NCI-H146 (cell line): ENCODE data around the gene NKTR.
"Not testable (repeated sequence)": the region's sequence is repeated elsewhere in the genome, so short reads cannot be mapped to it uniquely, and the experiment has no call there.

ENCODE experiments used
- DNase-seq: peaks from one replicate; lab custom pipeline; 2025; lab: John Stamatoyannopoulos, UW

The NKTR gene

DNA sequence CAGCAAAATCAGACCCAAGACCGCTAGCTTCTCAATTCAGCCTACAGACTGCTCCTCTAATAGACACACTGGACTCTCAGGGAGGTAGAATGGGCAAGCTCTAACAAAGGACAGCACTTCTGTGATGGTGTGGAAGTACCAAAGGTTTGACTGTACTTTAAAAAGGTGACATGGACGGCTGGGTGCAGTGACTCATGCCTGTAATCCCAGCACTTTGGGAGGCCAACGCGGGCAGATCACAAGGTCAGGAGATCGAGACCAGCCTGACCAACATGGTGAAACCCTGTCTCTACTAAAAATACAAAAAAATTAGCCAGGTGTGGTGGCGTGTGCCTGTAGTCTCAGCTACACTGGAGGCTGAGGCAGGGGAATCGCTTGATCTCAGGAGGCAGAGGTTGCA lies 3.4 kb upstream of the NKTR start:
- DNase-seq: not testable (repeated sequence)

DNA sequence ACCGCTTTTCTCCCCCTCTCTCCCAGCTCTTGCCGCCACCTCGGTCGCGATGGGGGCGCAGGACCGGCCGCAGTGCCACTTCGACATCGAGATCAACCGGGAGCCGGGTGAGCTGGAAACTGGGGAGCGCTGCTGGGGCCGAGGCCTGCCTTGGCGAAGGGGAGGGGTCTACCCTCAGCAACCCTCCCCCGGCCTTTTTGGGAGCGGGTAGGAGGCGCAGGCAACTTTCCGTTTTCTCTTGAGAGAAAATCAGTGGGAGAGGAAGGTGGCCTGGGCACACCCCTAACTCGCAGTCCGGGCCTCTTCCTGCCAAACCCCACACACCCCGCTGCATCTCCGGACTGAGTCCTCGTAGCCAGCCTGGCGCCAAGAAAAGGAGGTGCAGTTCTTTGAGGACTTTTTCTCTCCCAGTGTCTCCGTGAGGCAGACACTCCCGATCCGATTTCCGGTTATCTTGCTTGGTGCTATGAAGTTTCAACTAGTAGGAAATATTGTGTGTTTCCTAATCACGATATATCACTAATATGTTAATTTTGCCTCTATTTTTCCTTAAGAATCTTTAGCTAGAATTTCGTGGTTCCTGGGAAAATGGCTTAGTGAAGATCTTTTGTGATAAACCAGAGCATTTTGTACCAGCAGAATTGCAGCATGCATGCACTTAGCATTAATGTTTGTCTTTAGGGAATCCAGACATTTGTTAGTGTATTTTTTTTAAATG lies 631 bp downstream of the NKTR start:
- DNase-seq: peak; percentile 55

DNA sequence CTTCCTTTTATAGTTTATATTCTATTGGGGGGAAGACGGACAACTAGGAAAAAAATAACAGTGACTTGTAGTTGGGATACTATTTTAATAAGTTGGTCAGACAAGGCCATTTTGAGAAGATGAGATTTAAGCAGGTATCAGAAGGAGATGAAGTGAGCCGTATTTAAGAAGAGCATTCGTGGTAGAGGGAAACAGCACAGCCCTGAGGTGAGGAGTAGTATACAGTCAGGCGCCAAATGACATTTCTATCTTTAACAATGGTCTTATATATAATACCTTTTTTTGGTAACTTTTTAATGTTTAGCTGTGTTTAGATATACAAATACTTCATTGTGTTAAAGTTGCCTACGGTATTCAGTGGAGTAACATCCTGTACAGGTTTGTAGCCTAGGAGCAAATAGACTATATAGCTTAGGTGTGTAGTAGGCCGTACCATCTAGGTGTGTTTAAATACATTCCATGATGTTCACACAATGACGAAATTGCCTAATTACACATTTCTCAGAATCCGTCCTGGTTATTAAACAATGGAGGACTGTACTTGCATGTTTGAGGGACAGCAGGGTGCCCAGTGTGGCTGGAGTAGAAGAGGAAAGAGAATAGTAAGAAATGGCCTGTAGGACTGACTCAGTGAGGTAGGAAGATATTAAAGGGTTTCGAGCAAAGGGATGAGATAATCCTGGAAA lies 1.6 kb downstream of the NKTR start:
- DNase-seq: peak; percentile 64

DNA sequence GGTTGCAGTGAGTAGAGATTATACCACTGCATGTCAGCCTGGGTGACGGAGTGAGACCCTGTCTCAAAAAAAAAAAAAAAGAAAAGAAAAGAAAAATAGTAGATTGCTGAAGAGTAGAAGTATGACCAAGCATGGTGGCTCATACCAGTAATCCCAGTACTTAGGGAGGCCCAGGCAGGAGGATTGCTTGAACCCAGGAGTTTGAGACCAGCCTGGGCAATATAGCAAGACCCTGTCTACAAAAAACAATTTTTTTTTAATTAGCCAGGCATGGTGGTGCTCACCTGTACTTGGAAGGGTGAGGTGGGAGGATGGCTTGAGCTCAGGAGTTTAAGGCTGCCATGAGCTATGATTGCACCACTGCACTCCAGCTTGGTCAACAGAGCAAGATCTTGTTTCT lies 2.5 kb downstream of the NKTR start:
- no peak for DNase-seq

DNA sequence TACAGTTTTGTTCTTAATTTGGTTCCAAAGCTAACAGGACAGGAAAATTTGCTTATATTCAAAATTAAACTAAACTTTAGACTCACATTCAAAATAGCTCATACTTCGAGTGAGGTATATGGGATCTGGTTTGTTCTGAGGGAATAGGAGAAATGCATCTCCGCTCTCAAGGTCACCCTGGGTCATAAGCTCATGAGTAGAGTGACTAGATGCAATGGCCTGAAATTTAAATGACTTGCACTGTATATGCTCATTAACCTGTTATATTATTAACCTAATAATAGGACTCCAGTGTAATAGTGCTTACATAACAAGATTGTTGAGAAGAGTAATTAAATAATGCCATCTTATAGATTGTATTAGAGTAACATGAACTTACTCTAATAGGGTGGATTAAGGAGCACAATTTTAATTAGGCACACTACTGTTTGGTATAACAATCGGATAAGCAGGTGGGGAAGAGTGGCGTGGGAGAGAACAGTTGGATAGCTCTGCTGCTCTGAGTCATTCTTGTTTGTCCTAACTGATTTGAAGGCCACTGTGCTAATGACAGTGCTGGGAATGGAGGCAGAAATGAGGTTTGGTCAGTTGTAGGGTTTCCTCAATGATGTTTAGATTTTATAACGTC lies 5.2 kb downstream of the NKTR start:
- peak; percentile 21 for DNase-seq

DNA sequence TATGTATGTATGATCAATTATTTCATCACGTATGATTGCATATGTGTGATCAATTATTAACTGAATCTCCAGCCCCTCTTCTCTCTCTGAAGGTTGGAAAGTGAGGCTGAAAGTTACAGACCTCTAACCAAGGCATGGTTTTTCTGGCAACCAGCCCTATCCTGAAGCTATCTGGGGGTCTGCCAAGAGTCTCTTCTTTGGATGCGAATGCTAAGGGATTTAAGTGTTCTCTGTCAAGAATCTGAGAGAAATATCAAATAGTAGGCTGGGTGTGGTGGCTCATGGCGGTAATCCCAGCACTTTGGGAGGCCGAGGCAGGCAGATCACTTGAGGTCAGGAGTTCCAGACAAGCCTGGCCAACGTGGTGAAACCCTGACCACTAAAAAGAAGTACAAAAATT lies 8.1 kb downstream of the NKTR start:
- DNase-seq: no peak

DNA sequence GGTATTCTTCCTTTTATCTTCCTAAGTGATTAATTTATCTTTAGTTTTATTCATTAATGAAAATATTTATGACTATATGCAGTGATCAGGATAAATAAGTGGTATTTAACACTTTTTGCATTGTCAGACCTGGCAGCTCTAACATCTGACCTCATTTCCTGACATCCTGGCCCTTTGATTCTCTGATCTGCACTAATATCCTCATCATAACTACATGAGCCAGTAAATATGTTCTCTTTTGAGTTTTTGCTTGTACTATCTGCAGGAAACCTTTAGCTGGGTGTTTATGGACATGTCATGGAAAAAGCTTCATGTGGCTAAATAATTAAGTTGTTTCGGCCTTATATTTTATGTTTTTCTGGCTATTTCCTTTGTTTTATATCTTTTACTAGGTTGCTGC lies 10.5 kb downstream of the NKTR start:
- DNase-seq: no peak

DNA sequence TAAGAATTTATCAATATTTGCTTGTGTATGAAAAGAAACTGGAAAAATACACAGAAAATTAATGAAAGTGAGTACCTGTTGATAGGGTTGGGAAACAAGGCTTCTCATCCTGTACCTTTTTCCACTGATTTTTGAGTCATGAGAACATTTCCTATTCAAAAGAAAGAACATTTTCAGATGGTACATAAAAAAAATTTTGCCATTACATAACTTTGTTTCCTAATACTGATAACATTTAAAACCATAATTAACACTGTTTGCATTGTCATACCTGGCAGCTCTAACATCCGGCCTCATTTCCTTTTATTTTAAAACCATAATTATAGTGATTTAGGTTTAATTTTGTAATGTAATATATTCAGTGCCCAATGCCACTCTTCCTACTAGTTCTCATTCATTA lies 11.7 kb downstream of the NKTR start:
- DNase-seq: peak; percentile 10

DNA sequence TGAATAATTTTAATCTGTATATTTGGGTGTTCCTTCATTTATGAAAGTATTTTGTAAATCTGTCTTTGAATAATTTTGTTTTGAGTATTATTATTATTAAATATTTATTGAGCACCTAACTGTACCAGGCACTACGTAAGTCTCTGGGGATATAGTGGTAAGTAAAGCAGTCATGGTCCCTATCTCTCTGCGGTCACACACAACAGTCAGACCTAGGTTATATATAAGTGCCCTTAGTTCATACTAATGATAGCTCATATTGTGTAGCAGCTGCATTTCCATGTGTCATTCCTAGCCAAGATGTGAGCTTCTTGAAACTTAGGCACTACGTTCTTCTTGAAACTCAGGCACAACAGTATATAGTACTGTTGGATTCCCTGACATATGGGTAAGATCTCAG lies 12.4 kb downstream of the NKTR start:
- no peak for DNase-seq

DNA sequence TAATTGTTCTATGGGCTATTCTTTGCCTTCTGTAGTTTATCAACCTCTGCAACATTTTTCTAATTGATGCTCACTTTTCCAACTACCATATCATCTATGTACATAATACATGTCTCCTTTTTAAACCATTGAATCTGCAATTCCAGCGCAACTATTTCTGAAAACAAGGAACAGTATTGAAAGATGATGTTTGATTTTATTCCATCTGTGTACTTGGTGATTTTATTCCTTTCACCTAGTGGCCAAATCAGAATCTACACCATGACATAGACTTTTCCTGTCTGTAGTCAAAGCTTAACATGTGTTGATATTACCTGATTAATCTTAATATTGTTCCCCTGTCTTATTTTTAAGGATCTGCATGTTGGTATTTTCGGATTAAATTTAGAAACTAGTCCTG lies 13.0 kb downstream of the NKTR start:
- DNase-seq: no peak

DNA sequence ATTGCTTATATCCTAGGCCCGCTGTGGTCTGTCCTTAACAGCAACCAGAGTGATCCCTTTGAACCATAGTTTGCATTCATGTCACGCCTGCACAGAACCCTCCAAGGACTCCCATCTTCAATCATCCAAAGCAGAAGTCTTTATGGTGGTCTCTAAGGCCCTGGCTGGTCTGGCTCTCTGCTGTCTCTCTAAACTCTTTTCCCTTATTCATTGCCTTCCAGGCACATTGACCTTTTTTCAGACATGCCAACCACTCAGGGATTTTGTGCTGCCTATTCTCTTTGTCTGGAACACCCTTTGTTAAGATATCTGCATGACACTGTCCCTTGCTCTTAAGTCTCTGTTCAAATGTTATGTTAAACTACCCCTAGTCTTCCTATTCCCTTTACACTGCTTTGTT lies 31.1 kb downstream of the NKTR start:
- no peak for DNase-seq

DNA sequence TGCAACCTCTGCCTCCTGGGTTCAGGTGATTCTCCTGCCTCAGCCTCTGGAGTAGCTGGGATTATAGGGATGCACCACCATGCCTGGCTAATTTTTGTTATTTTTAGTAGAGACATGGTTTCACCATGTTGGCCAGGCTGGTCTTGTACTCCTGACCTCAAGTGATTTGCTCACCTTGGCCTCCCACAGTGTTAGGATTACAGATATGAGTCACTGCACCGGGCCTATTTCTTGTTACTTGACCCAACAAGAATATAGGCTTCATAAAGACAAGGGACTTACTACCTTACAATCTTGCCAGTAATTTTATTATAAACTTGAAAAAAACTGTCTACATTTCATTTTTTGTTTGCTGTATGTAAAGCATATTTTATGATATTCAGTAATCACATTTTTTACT lies 31.7 kb downstream of the NKTR start:
- no peak for DNase-seq

DNA sequence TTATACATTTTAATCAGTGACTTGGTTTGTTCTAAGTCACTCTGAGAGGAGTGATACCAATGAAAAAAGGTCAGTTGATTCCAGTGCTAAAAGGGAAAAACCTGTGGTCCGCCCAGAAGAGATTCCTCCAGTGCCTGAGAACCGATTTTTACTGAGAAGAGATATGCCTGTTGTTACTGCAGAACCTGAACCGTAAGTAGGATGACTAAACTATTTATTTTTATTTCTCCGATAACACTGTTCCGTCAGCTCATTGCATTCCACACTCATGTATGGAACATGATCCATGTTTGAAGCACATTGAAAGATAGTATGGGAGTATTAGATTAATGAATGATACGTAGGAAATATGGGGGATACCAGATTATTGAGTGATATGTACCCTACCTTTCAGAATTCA lies 33.1 kb downstream of the NKTR start:
- DNase-seq: no peak

DNA sequence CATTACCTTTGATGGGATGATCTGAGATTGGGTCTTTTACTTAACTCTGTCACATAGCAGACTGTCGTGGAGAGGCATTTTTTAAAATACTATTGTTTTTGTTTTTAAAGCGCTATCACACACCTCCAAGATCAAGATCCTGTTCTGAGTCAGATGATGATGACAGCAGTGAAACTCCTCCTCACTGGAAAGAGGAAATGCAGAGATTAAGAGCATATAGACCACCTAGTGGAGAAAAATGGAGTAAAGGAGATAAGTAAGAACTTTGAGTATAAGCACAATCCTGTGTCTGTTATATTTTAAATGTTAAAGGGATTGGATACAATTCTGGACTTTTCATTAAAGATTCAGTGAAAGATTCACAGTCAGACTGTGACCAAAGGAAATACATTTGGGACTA lies 34.6 kb downstream of the NKTR start:
- no peak for DNase-seq

DNA sequence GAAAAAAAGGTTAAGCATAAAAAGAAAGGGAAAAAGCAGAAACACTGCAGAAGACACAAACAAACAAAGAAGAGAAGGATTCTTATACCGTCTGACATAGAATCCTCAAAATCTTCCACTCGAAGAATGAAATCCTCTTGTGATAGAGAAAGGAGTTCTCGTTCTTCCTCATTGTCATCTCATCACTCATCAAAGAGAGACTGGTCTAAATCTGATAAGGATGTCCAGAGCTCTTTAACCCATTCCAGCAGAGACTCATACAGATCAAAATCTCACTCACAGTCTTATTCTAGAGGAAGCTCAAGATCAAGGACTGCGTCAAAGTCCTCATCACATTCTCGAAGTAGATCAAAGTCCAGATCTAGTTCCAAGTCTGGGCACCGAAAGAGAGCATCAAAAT lies 36.5 kb downstream of the NKTR start:
- DNase-seq: no peak

DNA sequence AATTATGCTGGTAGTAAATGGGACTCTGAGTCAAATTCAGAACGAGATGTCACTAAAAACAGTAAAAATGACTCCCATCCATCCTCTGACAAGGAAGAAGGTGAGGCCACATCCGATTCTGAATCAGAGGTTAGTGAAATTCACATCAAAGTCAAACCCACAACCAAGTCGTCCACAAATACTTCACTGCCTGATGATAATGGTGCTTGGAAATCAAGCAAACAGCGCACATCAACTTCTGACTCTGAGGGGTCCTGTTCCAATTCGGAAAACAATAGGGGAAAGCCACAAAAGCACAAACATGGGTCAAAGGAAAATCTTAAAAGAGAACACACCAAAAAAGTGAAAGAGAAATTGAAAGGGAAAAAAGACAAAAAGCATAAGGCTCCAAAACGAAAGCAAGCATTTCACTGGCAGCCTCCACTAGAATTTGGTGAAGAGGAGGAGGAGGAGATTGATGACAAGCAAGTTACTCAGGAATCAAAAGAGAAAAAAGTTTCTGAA lies 37.9 kb downstream of the NKTR start:
- DNase-seq: no peak

DNA sequence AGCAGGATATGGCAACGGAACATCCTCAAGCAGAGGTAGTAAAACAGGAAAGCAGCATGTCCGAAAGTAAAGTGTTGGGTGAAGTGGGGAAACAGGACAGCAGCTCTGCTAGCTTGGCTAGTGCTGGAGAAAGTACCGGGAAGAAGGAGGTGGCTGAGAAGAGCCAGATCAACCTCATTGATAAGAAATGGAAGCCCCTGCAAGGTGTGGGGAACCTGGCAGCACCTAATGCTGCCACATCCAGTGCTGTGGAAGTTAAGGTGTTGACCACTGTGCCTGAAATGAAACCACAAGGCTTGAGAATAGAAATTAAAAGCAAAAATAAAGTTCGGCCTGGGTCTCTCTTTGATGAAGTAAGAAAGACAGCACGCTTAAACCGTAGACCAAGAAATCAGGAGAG lies 38.7 kb downstream of the NKTR start:
- no peak for DNase-seq

DNA sequence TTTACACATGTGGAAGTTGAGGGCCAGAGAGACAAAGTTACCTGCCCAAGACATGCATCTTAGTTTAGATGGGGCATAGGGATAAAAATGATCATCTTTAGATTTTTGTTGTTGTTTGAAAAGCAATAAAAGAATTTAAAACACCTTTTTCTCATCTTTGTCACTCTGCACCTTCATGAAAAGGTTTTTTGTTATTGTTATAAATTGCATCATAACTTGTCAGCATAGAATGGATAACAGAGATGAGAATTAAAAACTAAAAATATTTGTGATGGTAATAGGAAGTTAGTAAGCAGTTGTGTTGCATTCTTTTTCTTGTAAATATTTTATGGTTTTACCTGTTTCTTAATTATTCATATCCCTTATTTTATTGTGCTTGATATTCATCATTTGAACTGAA lies 39.6 kb downstream of the NKTR start:
- no peak for DNase-seq

DNA sequence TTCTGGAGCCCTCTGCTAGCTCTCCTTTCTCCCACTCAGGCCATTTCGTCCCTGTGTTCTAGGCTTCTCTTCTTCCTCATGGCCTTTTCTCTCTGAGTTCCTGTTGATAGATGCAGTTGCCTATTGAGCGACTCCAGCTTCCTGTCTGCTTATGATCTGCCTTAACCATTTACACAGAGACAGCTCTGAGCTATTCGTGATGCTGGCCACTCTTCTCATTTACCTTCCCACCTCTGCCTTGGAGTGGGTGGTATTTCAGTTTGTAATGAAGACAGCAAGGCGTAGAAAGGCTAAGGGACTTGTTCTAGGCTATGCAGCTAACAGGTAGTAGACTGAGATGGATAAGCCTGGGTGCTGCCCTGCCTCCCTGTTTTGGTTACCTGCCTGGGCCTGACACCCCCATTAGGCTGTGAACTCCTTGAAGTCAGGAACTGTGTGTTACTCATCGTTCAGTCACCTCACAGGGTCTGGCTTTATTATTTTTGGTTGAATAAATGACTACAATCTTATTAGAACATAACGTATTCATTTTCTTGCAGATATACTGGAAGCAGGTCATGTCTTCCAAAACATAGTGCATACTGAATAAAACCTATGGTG lies 40.4 kb downstream of the NKTR start:
- no peak for DNase-seq

DNA sequence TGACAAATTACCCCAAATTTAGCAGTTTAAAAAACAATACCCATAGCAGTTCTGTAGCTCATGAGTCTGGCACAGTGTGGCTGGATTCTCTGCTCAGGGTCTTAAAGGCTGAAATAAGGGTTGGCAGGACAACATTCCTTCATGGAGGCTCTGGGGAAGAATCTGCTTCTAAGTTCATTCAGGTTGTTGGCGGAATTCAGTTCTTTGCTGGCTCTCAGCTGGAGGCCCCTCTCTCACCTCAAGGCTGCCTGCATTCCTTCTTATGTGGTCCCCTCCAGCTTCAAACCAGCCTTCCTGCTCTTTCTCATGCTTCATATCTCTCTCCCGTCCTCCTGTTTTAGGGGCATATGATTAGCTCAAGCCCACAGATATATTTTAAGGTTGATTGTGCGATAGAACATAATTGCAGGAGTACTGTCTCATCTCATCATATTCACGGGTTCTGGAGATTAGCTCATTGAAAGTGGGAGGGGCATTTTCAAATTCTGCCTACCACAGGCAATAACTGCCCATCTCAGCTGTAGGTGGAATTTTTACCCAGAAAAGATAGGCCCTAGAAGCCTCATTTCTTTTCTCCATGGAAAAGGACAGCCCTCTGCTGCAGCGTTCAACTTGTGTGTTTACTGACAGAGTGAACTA lies 47.5 kb downstream of the NKTR start:
- no peak for DNase-seq

DNA sequence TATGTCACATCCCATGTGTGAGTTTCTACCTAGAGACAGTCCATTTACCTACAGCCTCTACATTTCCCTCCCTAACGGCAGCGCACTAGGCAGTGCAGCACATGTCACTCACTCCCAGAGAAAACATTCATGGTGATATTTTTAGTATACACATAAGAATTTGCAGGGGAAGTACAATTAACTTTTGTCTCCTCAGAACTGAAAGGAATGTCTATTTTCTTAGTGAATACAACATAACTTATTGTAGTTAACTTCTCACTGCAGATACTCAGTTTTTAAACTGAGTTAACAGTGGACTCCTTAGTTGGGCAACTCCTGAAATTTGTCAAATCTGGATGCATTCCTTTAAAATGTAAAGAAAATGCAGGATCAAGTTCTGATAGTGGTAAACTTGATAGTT lies 48.5 kb downstream of the NKTR start:
- no peak for DNase-seq

DNA sequence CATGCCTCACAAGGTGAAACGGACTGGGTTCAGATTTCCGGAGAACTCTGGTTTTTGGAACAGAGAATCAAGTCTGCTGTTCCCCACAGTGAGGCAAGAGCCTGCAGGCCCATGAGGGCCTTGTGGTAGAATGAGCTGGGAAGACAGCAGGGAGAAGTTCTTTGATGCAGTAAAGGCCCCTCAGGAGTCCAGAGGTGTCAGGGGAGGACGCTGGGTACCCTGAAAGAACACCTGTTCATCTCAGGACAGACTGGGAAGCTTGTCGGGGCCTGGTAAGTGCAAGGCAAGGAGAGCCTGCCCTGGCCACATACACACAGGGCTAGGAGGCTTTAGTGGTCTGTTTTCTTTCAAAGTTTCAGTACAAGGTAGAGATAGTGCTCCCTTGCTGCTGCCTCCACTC lies 49.3 kb downstream of the NKTR start:
- DNase-seq: no peak
